Esophagus squamous epithelium (tissue), 5 donors: ENCODE data around the gene CACNA1F. TPM values are rescaled to one million over a fixed set of nuclear protein-coding genes. Genes with fewer than 3 reads are reported as not detected.

Experiments used
- DNase-seq: peaks from one replicate; lab custom pipeline; 2025; lab: John Stamatoyannopoulos, UW
- H3K27ac ChIP-seq, 4 donors: fragments of 200-600 bp; sonication (generic); one replicate each; pipeline ENCODE4 v1.5.1; 2016 to 2019; ENCODE audit warnings: mild to moderate bottlenecking in 1 of 4
- H3K27me3 ChIP-seq, 4 donors: fragments of 200-600 bp; sonication (generic); 1 replicate in 3 of 4; 2 replicates in 1 of 4; pipeline versions ENCODE4 v1.5.1 to v1.6.0; 2017 to 2021; ENCODE audit warnings: antibody characterized with exemption in 1 of 4
- H3K36me3 ChIP-seq, 3 donors: fragments of 200-600 bp; sonication (generic); one replicate each; pipeline ENCODE4 v1.5.1; 2016 to 2019
- H3K4me1 ChIP-seq, 3 donors: fragments of 200-600 bp; sonication (generic); one replicate each; pipeline ENCODE4 v1.5.1; 2017 to 2019
- H3K4me3 ChIP-seq, 4 donors: fragments of 200-600 bp; sonication (generic); 1 replicate in 3 of 4; 2 replicates in 1 of 4; pipeline ENCODE4 v1.5.1; 2016 to 2019; ENCODE audit warnings: mild to moderate bottlenecking in 2 of 4, moderate library complexity in 1 of 4
- H3K9me3 ChIP-seq, 3 donors: fragments of 200-600 bp; sonication (generic); one replicate each; pipeline ENCODE4 v1.5.1; 2016 to 2019
- CTCF ChIP-seq, 6 experiments: fragments of 450-650 bp in 4 of 6; fragments of 200-600 bp in 2 of 6; sonication (generic) in 2 of 6; IDR thresholded peaks; one replicate each; pipeline ENCODE4 v1.5.1; 2016 to 2019; ENCODE audit warnings: antibody characterized with exemption in 6 of 6, mild to moderate bottlenecking in 4 of 6, moderate library complexity in 4 of 6
- POLR2A ChIP-seq, 4 donors: fragments of 450-650 bp; IDR thresholded peaks; one replicate each; pipeline ENCODE4 v1.6.1; 2017; ENCODE audit warnings: antibody characterized with exemption in 4 of 4, mild to moderate bottlenecking in 4 of 4, moderate library complexity in 3 of 4
- WGBS, 2 donors: methylation state at CpG; one replicate each; pipeline ENCODE4 v1.1.5; 2018; 5-methylcytosine and 5-hydroxymethylcytosine counted together
- intact Hi-C: fragments of 100-400 bp; cut with DNase I; formaldehyde crosslinking; loops from one replicate; pipeline ENCODE4 v1.15.0; 2022
- total RNA-seq, 4 donors: library from RNA; depleted of rRNA; stranded (reverse); fragments of >200 nt; gene quantifications; one replicate each; pipeline ENCODE4 v1.1.0, GENCODE V29; 2016
- donor health status: DM: yes; HTN: yes; CAD: no.

The CACNA1F gene
- total RNA-seq, 4 donors from 2014 or later = 0.38 TPM; not detected in 3

- H3K4me1 ChIP-seq = no peaks in the 10 kb centered on the region
- intact Hi-C loops = no loop called here
- no peaks in the 10 kb centered on the region for H3K36me3 ChIP-seq
- H3K9me3 ChIP-seq = no peaks in the 10 kb centered on the region
- 81 to 88% methylated on average over 6 to 9 of the region's 17 CpGs for WGBS, 2 donors
- H3K27me3 ChIP-seq = no peaks in the 10 kb centered on the region
- TF ChIP-seq POLR2A (IDR thresholded peaks at IDR 0.05) = no peak
- TF ChIP-seq CTCF (IDR thresholded peaks at IDR 0.05) = no peak
- no peak overlapping the region for H3K27ac ChIP-seq
- H3K4me3 ChIP-seq = no peak overlapping the region
- no peak for DNase-seq
Observed at GRCh38 chrX:49260221-49260985, 27.3 kb upstream of the CACNA1F start.

- 81% methylated on average over 2 of the region's 5 CpGs; no CpG with 5 or more reads in 1 of the 2 donors for WGBS, 2 donors
- Histone ChIP-seq H3K4me1 (no peaks in the 10 kb centered on the region), H3K27me3 (no peaks in the 10 kb centered on the region), H3K36me3 (no peaks in the 10 kb centered on the region), H3K27ac (no peak overlapping the region), H3K9me3 (no peaks in the 10 kb centered on the region), H3K4me3 (no peak overlapping the region)
- TF ChIP-seq POLR2A (IDR thresholded peaks at IDR 0.05) = no peak
- no peak for TF ChIP-seq CTCF (IDR thresholded peaks at IDR 0.05)
- DNase-seq = no peak
- intact Hi-C loops = no loop called here
Observed at GRCh38 chrX:49258749-49259124, 25.6 kb upstream of the CACNA1F start.

- no peak for TF ChIP-seq CTCF (IDR thresholded peaks at IDR 0.05)
- TF ChIP-seq POLR2A (IDR thresholded peaks at IDR 0.05) = no peak
- H3K4me1 ChIP-seq = no peaks in the 10 kb centered on the region
- no peak overlapping the region for H3K4me3 ChIP-seq
- H3K9me3 ChIP-seq = no peaks in the 10 kb centered on the region
- H3K27ac ChIP-seq = no peak overlapping the region
- intact Hi-C loops = no loop called here
- H3K36me3 ChIP-seq = no peaks in the 10 kb centered on the region
- no peaks in the 10 kb centered on the region for H3K27me3 ChIP-seq
- no peak for DNase-seq
- 71% methylated on average over 1 to 7 of the region's 20 CpGs for WGBS, 2 donors
Observed at GRCh38 chrX:49257846-49258748, 25.0 kb upstream of the CACNA1F start.

- Histone ChIP-seq H3K4me1 (no peaks in the 10 kb centered on the region), H3K27me3 (no peaks in the 10 kb centered on the region), H3K36me3 (no peaks in the 10 kb centered on the region), H3K9me3 (no peaks in the 10 kb centered on the region), H3K4me3 (no peak overlapping the region), H3K27ac (no peak overlapping the region)
- intact Hi-C loops = no loop called here
- DNase-seq = no peak
- whole genome bisulfite sequencing, 2 donors = 86% methylated on average over 8 of the region's 14 CpGs; no CpG with 5 or more reads in 1 of the 2 donors
- TF ChIP-seq CTCF (IDR thresholded peaks at IDR 0.05) = no peak
- TF ChIP-seq POLR2A (IDR thresholded peaks at IDR 0.05) = no peak
Observed at GRCh38 chrX:49257074-49257790, 24.1 kb upstream of the CACNA1F start.
